ENCODE measurements around the gene DNASE1.

DNASE1 gene

DNA sequence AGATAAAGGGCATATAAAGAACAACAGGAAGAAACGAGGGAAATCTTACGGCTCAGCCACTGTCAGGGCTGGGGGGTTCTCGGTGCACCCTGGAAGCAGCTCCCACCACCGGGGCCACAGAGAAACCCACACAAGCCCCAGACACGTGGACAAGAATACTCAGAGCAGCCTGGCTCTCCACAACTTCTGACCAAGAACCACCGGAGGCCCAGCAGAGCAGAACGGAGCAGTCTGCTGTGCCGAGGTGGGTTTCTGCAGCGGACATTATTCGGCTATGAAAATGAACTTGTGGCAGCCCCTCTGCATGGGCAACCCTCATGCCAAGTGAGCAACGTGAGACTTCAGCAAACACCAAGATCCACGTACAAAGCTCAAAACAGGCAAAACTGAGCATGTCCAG, 6.8 kb downstream of the DNASE1 start:
- ATAC-seq (ENCODE audit: insufficient read depth, low read depth): no peak
- peaks cover 86% of the 10 kb centered on the region for H3K36me3 ChIP-seq (ENCODE audit: insufficient read depth, low read length)

DNA sequence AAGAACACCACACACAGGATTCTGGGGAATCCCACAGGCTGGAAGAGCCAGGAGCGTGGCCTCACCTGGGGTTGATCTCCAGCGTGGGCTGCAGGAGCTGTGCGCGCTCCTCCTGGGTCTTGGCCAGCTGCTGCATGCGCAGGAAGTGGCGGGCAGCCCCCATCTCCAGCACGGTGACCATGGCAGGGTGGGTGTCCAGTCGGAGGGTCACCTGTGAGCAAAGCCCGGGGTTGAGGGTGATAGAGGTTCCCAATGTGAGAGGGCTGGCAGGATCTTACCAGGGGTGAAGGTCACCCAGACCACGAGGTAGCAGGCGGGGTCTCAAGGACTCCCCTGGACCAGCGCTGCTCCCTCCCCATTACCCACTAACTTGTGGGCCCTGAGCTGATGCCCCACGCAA, 7.4 kb downstream of the DNASE1 start:
- no peak overlapping the region for H3K27ac ChIP-seq (ENCODE audit: low read length)
- ATAC-seq (ENCODE audit: insufficient read depth, low read depth) (no peak), DNase-seq (no peak)
- H3K4me3 ChIP-seq (ENCODE audit: low read depth in 1 of 2, low read length in 2 of 2): no peak overlapping the region
- H2AFZ ChIP-seq (ENCODE audit: low read depth, low read length): no peak overlapping the region
- H3K79me2 ChIP-seq (ENCODE audit: insufficient read depth, low read length): no peaks in the 10 kb centered on the region
- H3K36me3 ChIP-seq (ENCODE audit: insufficient read depth, low read length): peaks cover 82% of the 10 kb centered on the region
- no peak overlapping the region for H3K9ac ChIP-seq (ENCODE audit: low read depth, low read length)
- H4K20me1 ChIP-seq (ENCODE audit: insufficient read depth, low read length): peaks cover 12% of the 10 kb centered on the region
- no peaks in the 10 kb centered on the region for H3K9me3 ChIP-seq (ENCODE audit: insufficient read depth, low read length, severe bottlenecking)
- no peaks in the 10 kb centered on the region for H3K4me1 ChIP-seq (ENCODE audit: insufficient read depth, low read length)
- no peak overlapping the region for H3K4me2 ChIP-seq (ENCODE audit: insufficient read depth, low read length)
- no peaks in the 10 kb centered on the region for H3K27me3 ChIP-seq (ENCODE audit: insufficient read depth, low read length, poor library complexity)
- no peak for TF ChIP-seq EZH2 (IDR thresholded peaks at IDR 0.05; ENCODE audit: borderline replicate concordance, low read depth, low read length, severe bottlenecking)
- TF ChIP-seq, protein P1, sequence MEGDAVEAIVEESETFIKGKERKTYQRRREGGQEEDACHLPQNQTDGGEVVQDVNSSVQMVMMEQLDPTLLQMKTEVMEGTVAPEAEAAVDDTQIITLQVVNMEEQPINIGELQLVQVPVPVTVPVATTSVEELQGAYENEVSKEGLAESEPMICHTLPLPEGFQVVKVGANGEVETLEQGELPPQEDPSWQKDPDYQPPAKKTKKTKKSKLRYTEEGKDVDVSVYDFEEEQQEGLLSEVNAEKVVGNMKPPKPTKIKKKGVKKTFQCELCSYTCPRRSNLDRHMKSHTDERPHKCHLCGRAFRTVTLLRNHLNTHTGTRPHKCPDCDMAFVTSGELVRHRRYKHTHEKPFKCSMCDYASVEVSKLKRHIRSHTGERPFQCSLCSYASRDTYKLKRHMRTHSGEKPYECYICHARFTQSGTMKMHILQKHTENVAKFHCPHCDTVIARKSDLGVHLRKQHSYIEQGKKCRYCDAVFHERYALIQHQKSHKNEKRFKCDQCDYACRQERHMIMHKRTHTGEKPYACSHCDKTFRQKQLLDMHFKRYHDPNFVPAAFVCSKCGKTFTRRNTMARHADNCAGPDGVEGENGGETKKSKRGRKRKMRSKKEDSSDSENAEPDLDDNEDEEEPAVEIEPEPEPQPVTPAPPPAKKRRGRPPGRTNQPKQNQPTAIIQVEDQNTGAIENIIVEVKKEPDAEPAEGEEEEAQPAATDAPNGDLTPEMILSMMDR (IDR thresholded peaks at IDR 0.05; ENCODE audit: borderline replicate concordance, extremely low read depth, low read length, poor library complexity, severe bottlenecking): no peak

More for the DNA sequence above, 6.8 kb downstream of the DNASE1 start:
- TF ChIP-seq, protein P1 (IDR thresholded peaks at IDR 0.05; ENCODE audit: borderline replicate concordance, extremely low read depth, low read length, poor library complexity, severe bottlenecking): no peak
- TF ChIP-seq EZH2 (IDR thresholded peaks at IDR 0.05; ENCODE audit: borderline replicate concordance, low read depth, low read length, severe bottlenecking): no peak
- H3K27me3 ChIP-seq (ENCODE audit: insufficient read depth, low read length, poor library complexity): no peaks in the 10 kb centered on the region
- peaks cover 12% of the 10 kb centered on the region for H4K20me1 ChIP-seq (ENCODE audit: insufficient read depth, low read length)
- no peak for DNase-seq
- no peak overlapping the region for H3K4me3 ChIP-seq (ENCODE audit: low read depth in 1 of 2, low read length in 2 of 2)
- no peaks in the 10 kb centered on the region for H3K4me1 ChIP-seq (ENCODE audit: insufficient read depth, low read length)
- H3K79me2 ChIP-seq (ENCODE audit: insufficient read depth, low read length): no peaks in the 10 kb centered on the region
- H3K27ac ChIP-seq (ENCODE audit: low read length): no peak overlapping the region
- H3K9ac ChIP-seq (ENCODE audit: low read depth, low read length): no peak overlapping the region
- H3K9me3 ChIP-seq (ENCODE audit: insufficient read depth, low read length, severe bottlenecking): no peaks in the 10 kb centered on the region
- H3K4me2 ChIP-seq (ENCODE audit: insufficient read depth, low read length): no peak overlapping the region
- no peak overlapping the region for H2AFZ ChIP-seq (ENCODE audit: low read depth, low read length)

- Histone ChIP-seq H3K27me3 (ENCODE audit: insufficient read depth, low read length, poor library complexity) (no peaks in the 10 kb centered on the region), H3K4me3 (ENCODE audit: low read depth in 1 of 2, low read length in 2 of 2) (no peak overlapping the region), H3K79me2 (ENCODE audit: insufficient read depth, low read length) (no peaks in the 10 kb centered on the region), H3K9ac (ENCODE audit: low read depth, low read length) (no peak overlapping the region), H4K20me1 (ENCODE audit: insufficient read depth, low read length) (peaks cover 10% of the 10 kb centered on the region), H3K27ac (ENCODE audit: low read length) (no peak overlapping the region), H3K4me2 (ENCODE audit: insufficient read depth, low read length) (no peak overlapping the region), H3K36me3 (ENCODE audit: insufficient read depth, low read length) (peaks cover 77% of the 10 kb centered on the region), H3K4me1 (ENCODE audit: insufficient read depth, low read length) (no peaks in the 10 kb centered on the region), H3K9me3 (ENCODE audit: insufficient read depth, low read length, severe bottlenecking) (no peaks in the 10 kb centered on the region), H2AFZ (ENCODE audit: low read depth, low read length) (no peak overlapping the region)
- TF ChIP-seq, protein P1 (IDR thresholded peaks at IDR 0.05; ENCODE audit: borderline replicate concordance, extremely low read depth, low read length, poor library complexity, severe bottlenecking): no peak
- TF ChIP-seq EZH2 (IDR thresholded peaks at IDR 0.05; ENCODE audit: borderline replicate concordance, low read depth, low read length, severe bottlenecking): no peak
- ATAC-seq (ENCODE audit: insufficient read depth, low read depth): no peak
- DNase-seq: no peak
Observed at GRCh38 chr16:3662601-3663000, 8.1 kb downstream of the DNASE1 start.
